DND-41 (cell line): ENCODE measurements around the gene SLC44A3.
"Not testable (repeated sequence)": the region's sequence is repeated elsewhere in the genome, so short reads cannot be mapped to it uniquely, and the experiment has no call there.

Source experiments
- ATAC-seq: fragments of 200-7000 bp; cut with Tn5 transposase; 3 replicates; pipeline ENCODE4 v1.9.1; 2021; ENCODE audit warnings: low read depth; ENCODE audit not compliant: insufficient read depth
- DNase-seq: peaks from one replicate; pipeline ENCODE4 v3.0.0-alpha.2; 2020
- H2AFZ ChIP-seq: 2 replicates; pipeline ENCODE4 v1.6.0; 2012; ENCODE audit warnings: low read depth, low read length
- H3K27ac ChIP-seq: 2 replicates; pipeline ENCODE4 v1.5.1; 2012; ENCODE audit warnings: low read length, inconsistent platforms
- H3K27me3 ChIP-seq: fragments of 200-600 bp; sonication (generic); 2 replicates; pipeline ENCODE4 v1.6.0; 2012; ENCODE audit warnings: low read length, mild to moderate bottlenecking, inconsistent platforms; ENCODE audit not compliant: insufficient read depth, poor library complexity
- H3K36me3 ChIP-seq: 2 replicates; pipeline ENCODE4 v1.5.1; 2012; ENCODE audit warnings: low read length, inconsistent platforms; ENCODE audit not compliant: insufficient read depth
- H3K4me1 ChIP-seq: 2 replicates; pipeline ENCODE4 v1.5.1; 2012; ENCODE audit warnings: mild to moderate bottlenecking, low read length; ENCODE audit not compliant: insufficient read depth
- H3K4me2 ChIP-seq: 2 replicates; pipeline ENCODE4 v1.6.0; 2012; ENCODE audit warnings: mild to moderate bottlenecking, moderate library complexity, low read length, inconsistent platforms; ENCODE audit not compliant: insufficient read depth
- H3K4me3 ChIP-seq, 2 experiments: fragments of 200-600 bp in 1 of 2; shearing (Covaris generic) in 1 of 2; 2 replicates each; pipeline ENCODE4 v1.5.1; 2012 to 2016; ENCODE audit warnings: inconsistent platforms in 2 of 2, low read length in 2 of 2, mild to moderate bottlenecking in 2 of 2, low read depth in 1 of 2, moderate library complexity in 1 of 2
- H3K79me2 ChIP-seq: 2 replicates; pipeline ENCODE4 v1.6.0; 2012; ENCODE audit warnings: low read length, inconsistent platforms; ENCODE audit not compliant: insufficient read depth
- H3K9ac ChIP-seq: 2 replicates; pipeline ENCODE4 v1.6.0; 2012; ENCODE audit warnings: low read depth, mild to moderate bottlenecking, inconsistent platforms, low read length, moderate library complexity
- H3K9me3 ChIP-seq: 2 replicates; pipeline ENCODE4 v1.5.1; 2012; ENCODE audit warnings: low read length, moderate library complexity, mild to moderate bottlenecking, inconsistent platforms; ENCODE audit not compliant: insufficient read depth, severe bottlenecking
- H4K20me1 ChIP-seq: 2 replicates; pipeline ENCODE4 v1.6.0; 2012; ENCODE audit warnings: low read length; ENCODE audit not compliant: insufficient read depth
- EZH2 ChIP-seq: IDR thresholded peaks from 3 replicates; pipeline ENCODE4 v1.6.1; 2012; ENCODE audit warnings: borderline replicate concordance, low read depth, mild to moderate bottlenecking, moderate library complexity, low read length, inconsistent platforms; ENCODE audit not compliant: severe bottlenecking
- TF ChIP-seq, protein P1 (sequence below): IDR thresholded peaks from 2 replicates; pipeline ENCODE4 v1.5.1; 2012; ENCODE audit warnings: borderline replicate concordance, low read length, moderate library complexity, mild to moderate bottlenecking; ENCODE audit not compliant: poor library complexity, severe bottlenecking; ENCODE audit errors: extremely low read depth

SLC44A3 gene

DNA sequence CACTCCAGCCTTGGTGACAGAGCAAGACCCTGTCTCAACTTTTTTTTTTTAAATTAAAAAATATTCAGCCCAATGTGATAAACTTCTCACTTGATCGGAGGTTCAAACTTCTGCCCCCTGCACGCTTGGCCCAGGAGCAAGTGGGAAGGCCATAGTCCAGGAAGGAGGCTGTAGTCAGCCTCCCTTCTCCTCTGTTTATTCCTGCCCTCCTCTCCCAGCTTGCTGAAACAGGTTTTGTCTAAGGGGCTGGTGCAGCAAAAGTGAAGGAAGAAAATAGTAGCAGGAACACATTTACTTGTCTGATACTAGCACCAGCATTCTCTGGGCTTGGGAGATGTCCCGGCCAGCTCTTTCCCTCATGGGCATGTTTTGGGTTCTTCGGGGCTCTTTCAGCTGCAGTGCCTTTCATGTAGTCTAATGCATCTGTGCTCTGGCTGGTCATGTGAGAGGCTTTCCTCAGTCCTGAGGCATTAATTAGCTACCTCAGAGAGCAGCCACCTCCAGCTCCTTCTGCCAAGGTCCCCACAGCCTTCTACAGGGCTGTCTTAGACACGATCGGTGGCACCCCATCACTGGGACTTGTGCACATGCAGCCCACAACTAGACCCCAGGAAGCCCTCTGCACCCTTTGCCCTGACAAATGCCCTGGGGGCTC is 12.9 kb downstream of the SLC44A3 start:
- DNase-seq = no peak
- Histone ChIP-seq H4K20me1 (no peaks in the 10 kb centered on the region), H3K9me3 (no peaks in the 10 kb centered on the region), H3K27me3 (peaks cover 4% of the 10 kb centered on the region), H3K4me3 (no peak overlapping the region), H3K36me3 (no peaks in the 10 kb centered on the region), H3K4me1 (no peaks in the 10 kb centered on the region), H3K9ac (no peak overlapping the region), H3K27ac (no peak overlapping the region), H3K79me2 (no peaks in the 10 kb centered on the region), H3K4me2 (no peak overlapping the region), H2AFZ (no peak overlapping the region)
- no peak for ATAC-seq
- no peak for TF ChIP-seq EZH2
- TF ChIP-seq, protein P1, sequence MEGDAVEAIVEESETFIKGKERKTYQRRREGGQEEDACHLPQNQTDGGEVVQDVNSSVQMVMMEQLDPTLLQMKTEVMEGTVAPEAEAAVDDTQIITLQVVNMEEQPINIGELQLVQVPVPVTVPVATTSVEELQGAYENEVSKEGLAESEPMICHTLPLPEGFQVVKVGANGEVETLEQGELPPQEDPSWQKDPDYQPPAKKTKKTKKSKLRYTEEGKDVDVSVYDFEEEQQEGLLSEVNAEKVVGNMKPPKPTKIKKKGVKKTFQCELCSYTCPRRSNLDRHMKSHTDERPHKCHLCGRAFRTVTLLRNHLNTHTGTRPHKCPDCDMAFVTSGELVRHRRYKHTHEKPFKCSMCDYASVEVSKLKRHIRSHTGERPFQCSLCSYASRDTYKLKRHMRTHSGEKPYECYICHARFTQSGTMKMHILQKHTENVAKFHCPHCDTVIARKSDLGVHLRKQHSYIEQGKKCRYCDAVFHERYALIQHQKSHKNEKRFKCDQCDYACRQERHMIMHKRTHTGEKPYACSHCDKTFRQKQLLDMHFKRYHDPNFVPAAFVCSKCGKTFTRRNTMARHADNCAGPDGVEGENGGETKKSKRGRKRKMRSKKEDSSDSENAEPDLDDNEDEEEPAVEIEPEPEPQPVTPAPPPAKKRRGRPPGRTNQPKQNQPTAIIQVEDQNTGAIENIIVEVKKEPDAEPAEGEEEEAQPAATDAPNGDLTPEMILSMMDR = no peak

- H3K27me3 ChIP-seq = peaks cover 4% of the 10 kb centered on the region
- ATAC-seq (no peak), DNase-seq (no peak)
- H4K20me1 ChIP-seq = no peaks in the 10 kb centered on the region
- H3K36me3 ChIP-seq = no peaks in the 10 kb centered on the region
- no peaks in the 10 kb centered on the region for H3K9me3 ChIP-seq
- H3K9ac ChIP-seq = no peak overlapping the region
- H3K4me3 ChIP-seq = no peak overlapping the region
- no peak overlapping the region for H3K4me2 ChIP-seq
- H2AFZ ChIP-seq = no peak overlapping the region
- H3K4me1 ChIP-seq = no peaks in the 10 kb centered on the region
- no peaks in the 10 kb centered on the region for H3K79me2 ChIP-seq
- no peak for TF ChIP-seq EZH2
- TF ChIP-seq, protein P1 = no peak
- no peak overlapping the region for H3K27ac ChIP-seq
Observed at GRCh38 chr1:94836891-94837290, 16.7 kb downstream of the SLC44A3 start.

- H3K4me3 ChIP-seq, DNase-seq, H3K4me2 ChIP-seq, H3K27me3 ChIP-seq, H3K36me3 ChIP-seq, H3K9ac ChIP-seq, H3K4me1 ChIP-seq, H3K79me2 ChIP-seq, H4K20me1 ChIP-seq, H2AFZ ChIP-seq, H3K27ac ChIP-seq, ATAC-seq, H3K9me3 ChIP-seq: not testable (repeated sequence)
Observed at GRCh38 chr1:94840381-94840780, 20.2 kb downstream of the SLC44A3 start.

- no peak overlapping the region for H3K27ac ChIP-seq
- no peaks in the 10 kb centered on the region for H3K9me3 ChIP-seq
- H3K4me2 ChIP-seq = no peak overlapping the region
- H3K36me3 ChIP-seq = no peaks in the 10 kb centered on the region
- H4K20me1 ChIP-seq = no peaks in the 10 kb centered on the region
- no peak overlapping the region for H3K4me3 ChIP-seq
- H3K79me2 ChIP-seq = no peaks in the 10 kb centered on the region
- H3K9ac ChIP-seq = no peak overlapping the region
- TF ChIP-seq, protein P1 = no peak
- no peak for TF ChIP-seq EZH2
- no peaks in the 10 kb centered on the region for H3K27me3 ChIP-seq
- DNase-seq = no peak
- ATAC-seq = no peak
- H3K4me1 ChIP-seq = 0 out of 2 replicates have a peak, but pooled peaks cover 2% of the 10 kb centered on the region
- no peak overlapping the region for H2AFZ ChIP-seq
Observed at GRCh38 chr1:94840808-94841207, 20.7 kb downstream of the SLC44A3 start.
